CD8-positive, alpha-beta memory T cell (primary cell): ENCODE measurements around the gene ATG2A. TPM values are rescaled to one million over a fixed set of nuclear protein-coding genes. Genes with fewer than 3 reads are reported as not detected.
A peak's percentile ranks its signal among the peaks of the same experiment; 100 is the strongest.

Experiments
- CTCF ChIA-PET: fragments of 350-600 bp; sonication (Branson Sonifier 250); formaldehyde crosslinking; loops from one replicate; lab custom pipeline; 2021; ENCODE audit warnings: antibody characterized with exemption; lab: Charles Lee
- POLR2A ChIA-PET: fragments of 350-600 bp; sonication (Branson Sonifier 250); formaldehyde crosslinking; loops from one replicate; lab custom pipeline; 2021; ENCODE audit warnings: antibody characterized with exemption; lab: Charles Lee
- DNase-seq, 5 donors: peaks; one replicate each; pipeline versions ENCODE4 v3.0.0 to v3.0.0-alpha.2; 2020 to 2022; ENCODE audit warnings: mixed read lengths in 1 of 5
- H3K27ac ChIP-seq: one replicate; pipeline ENCODE4 v1.7.0; 2013; ENCODE audit warnings: low read depth, mild to moderate bottlenecking, low read length, moderate library complexity
- H3K27me3 ChIP-seq: 2 replicates; pipeline ENCODE4 v1.7.0; 2013; ENCODE audit warnings: low read length, mild to moderate bottlenecking; ENCODE audit not compliant: insufficient read depth, poor library complexity, severe bottlenecking
- H3K36me3 ChIP-seq: 2 replicates; pipeline ENCODE4 v1.7.0; 2013; ENCODE audit warnings: mild to moderate bottlenecking, low read length, moderate library complexity; ENCODE audit not compliant: insufficient read depth
- H3K4me1 ChIP-seq: 2 replicates; pipeline ENCODE4 v1.7.0; 2013; ENCODE audit warnings: mild to moderate bottlenecking, low read length, moderate library complexity; ENCODE audit not compliant: insufficient read depth
- H3K4me3 ChIP-seq: 2 replicates; pipeline ENCODE4 v1.7.0; 2013; ENCODE audit warnings: mild to moderate bottlenecking, low read length
- H3K9me3 ChIP-seq: 2 replicates; pipeline ENCODE4 v1.7.0; 2013; ENCODE audit warnings: mild to moderate bottlenecking, low read length
- H3K27ac Mint-ChIP-seq, 8 donors: one replicate each; pipeline ENCODE4 v1.8.0; 2020 to 2021; ENCODE audit warnings: mixed read lengths in 8 of 8, mild to moderate bottlenecking in 6 of 8, inconsistent platforms in 3 of 8, moderate library complexity in 3 of 8
- H3K27me3 Mint-ChIP-seq, 2 donors: one replicate each; pipeline ENCODE4 v1.8.0; 2020 to 2021; ENCODE audit warnings: mixed read lengths in 2 of 2, mild to moderate bottlenecking in 1 of 2, moderate library complexity in 1 of 2
- H3K36me3 Mint-ChIP-seq, 3 donors: one replicate each; pipeline ENCODE4 v1.8.0; 2020 to 2021; ENCODE audit warnings: mixed read lengths in 3 of 3, inconsistent platforms in 1 of 3, mild to moderate bottlenecking in 1 of 3
- H3K4me1 Mint-ChIP-seq, 3 donors: one replicate each; pipeline ENCODE4 v1.8.0; 2020 to 2021; ENCODE audit warnings: mixed read lengths in 3 of 3, inconsistent platforms in 1 of 3, mild to moderate bottlenecking in 1 of 3
- H3K4me3 Mint-ChIP-seq, 7 donors: one replicate each; pipeline ENCODE4 v1.8.0; 2020 to 2021; ENCODE audit warnings: mixed read lengths in 7 of 7, mild to moderate bottlenecking in 6 of 7, moderate library complexity in 4 of 7, inconsistent platforms in 2 of 7
- H3K9me3 Mint-ChIP-seq, 5 donors: one replicate each; pipeline ENCODE4 v1.8.0; 2020 to 2022; ENCODE audit warnings: mixed read lengths in 5 of 5, mild to moderate bottlenecking in 3 of 5, moderate library complexity in 2 of 5, inconsistent platforms in 1 of 5
- polyA plus RNA-seq: library from polyadenylated mRNA; unstranded; fragments of 300-500 nt; fragmentation: Illumina TruSeq; gene quantifications from one replicate; pipeline ENCODE4 v1.2.3, GENCODE V29; 2021
- total RNA-seq, 2 experiments: library from RNA; stranded (reverse); gene quantifications; one replicate each; pipeline ENCODE4 v1.2.3, GENCODE V29; 2021

ATG2A gene
- total and polyA plus RNA-seq, 3 experiments from 2014 or later: 7.6 to 27.0 (median 25.7) TPM

DNA sequence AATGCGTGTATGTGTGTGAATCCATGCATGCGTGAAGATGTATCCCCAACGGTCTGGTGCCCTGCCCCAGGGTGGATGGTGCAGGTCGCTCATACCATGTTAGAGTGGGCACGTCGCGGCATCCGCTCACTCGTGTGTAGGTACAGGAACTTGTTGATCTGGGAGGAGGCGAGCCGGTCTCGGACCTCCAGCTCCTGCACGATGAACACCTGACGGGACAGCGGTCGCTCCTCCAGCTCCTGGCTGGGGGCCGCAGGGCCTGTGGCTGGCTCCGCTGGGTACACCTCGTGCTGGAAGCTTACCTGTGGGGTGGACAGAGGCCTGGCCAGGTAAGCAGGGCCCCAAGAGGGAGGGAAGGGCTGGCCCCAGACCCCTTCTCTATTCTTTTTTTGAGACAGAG lies 18.5 kb downstream of the ATG2A start:
- ChIA-PET CTCF (interaction anchor here (0.8 to 29.6 kb wide), 3 partner anchors 10 to 116 kb away, joined by 3 to 1256 read pairs (median 4); partner anchors contain the start of gene CDC42BPG), POLR2A (no interaction called here)
- DNase-seq: no peak
- Mint-ChIP-seq H3K27me3 (no peaks in the 10 kb centered on the region), H3K36me3 (peaks cover 0 to 71% (median 2%) of the 10 kb centered on the region in 3 donors), H3K4me3 (no peak overlapping the region), H3K9me3 (no peaks in the 10 kb centered on the region), H3K27ac (peak overlapping the region in 1 of 8 donors; percentile 60), H3K4me1 (peaks cover 6 to 16% (median 11%) of the 10 kb centered on the region in 3 donors)
- Histone ChIP-seq H3K9me3 (no peaks in the 10 kb centered on the region), H3K4me1 (peaks cover 14% of the 10 kb centered on the region), H3K4me3 (no peak overlapping the region), H3K27me3 (no peaks in the 10 kb centered on the region), H3K27ac (no peak overlapping the region), H3K36me3 (peaks cover 12% of the 10 kb centered on the region)

DNA sequence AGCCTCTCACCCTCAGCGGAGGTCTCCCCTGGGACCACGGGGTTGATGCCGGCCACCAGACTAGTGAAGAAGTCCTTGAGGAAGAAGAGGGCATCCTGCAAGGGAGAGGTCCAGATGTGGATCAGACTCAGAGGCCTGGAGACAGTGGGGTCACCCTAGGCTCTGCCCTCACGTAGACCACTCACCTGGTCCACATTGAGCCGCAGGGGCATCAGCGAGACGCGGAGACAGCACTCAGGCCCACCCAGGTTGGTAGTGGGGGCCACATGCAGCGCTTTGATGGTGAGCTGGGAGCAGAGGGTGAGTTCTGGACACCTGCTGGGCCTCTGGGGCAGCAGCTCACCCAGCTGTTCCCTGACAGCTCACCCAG lies 18.9 kb downstream of the ATG2A start:
- no peak for DNase-seq

DNA sequence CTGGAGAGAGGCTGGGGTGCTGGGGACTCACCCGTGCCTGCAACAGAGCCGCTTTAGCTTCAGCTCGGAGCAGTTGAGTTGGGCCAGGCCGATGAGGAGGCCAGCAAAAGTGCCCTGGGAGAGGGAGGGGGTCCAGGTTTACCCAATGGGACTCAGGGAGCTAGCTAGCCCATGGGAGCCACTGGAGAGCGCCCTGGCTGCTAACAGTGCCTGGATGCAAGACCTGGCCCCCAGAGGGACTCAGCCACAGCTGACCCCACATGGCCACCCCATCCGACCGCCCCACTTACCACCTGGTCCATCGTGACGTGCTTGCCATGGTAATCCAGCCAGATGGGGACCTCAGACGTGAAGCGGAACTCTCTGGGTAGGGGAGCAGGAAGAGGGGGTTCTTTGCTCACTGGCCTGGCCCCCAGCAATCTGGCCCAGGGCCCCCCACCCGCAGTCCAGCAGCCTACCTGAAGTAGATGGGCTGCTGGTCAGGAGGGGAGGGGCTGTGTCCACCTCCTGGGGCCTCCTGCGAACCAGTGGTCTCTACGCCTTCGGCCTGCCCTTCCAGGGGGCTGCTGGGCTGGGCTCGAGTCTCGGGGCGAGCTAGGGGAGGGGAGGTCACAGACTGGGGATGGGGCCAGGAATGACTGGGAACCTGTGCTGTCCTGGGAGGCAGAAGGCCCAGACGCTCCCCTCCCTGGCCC lies 19.5 kb downstream of the ATG2A start:
- Histone ChIP-seq H3K4me1 (peaks cover 14% of the 10 kb centered on the region), H3K27ac (no peak overlapping the region), H3K27me3 (no peaks in the 10 kb centered on the region), H3K9me3 (no peaks in the 10 kb centered on the region), H3K4me3 (no peak overlapping the region), H3K36me3 (peaks cover 12% of the 10 kb centered on the region)
- H3K27me3 Mint-ChIP-seq: no peaks in the 10 kb centered on the region
- no peak for DNase-seq
- CTCF ChIA-PET: interaction anchor here (1.6 to 29.6 kb wide), 2 partner anchors 43 to 117 kb away, joined by 4 to 1256 read pairs; partner anchors contain the start of gene CDC42BPG
- no peak overlapping the region for H3K27ac Mint-ChIP-seq
- POLR2A ChIA-PET: interaction anchor here (0.7 kb wide), 1 partner anchor 9 kb away, joined by 4 read pairs; no protein-coding TSS in a partner anchor
- peaks cover 6 to 16% (median 11%) of the 10 kb centered on the region in 3 donors for H3K4me1 Mint-ChIP-seq
- peaks cover 0 to 68% (median 2%) of the 10 kb centered on the region in 3 donors for H3K36me3 Mint-ChIP-seq
- no peak overlapping the region for H3K4me3 Mint-ChIP-seq
- H3K9me3 Mint-ChIP-seq: no peaks in the 10 kb centered on the region

More for the DNA sequence above, 18.9 kb downstream of the ATG2A start:
- Mint-ChIP-seq H3K4me3 (no peak overlapping the region), H3K27me3 (no peaks in the 10 kb centered on the region), H3K4me1 (peaks cover 6 to 16% (median 11%) of the 10 kb centered on the region in 3 donors), H3K36me3 (peaks cover 0 to 70% (median 2%) of the 10 kb centered on the region in 3 donors), H3K9me3 (no peaks in the 10 kb centered on the region), H3K27ac (no peak overlapping the region)
- ChIA-PET POLR2A (no interaction called here), CTCF (interaction anchor here (0.8 to 29.6 kb wide), 3 partner anchors 10 to 117 kb away, joined by 3 to 1256 read pairs (median 4); partner anchors contain the start of gene CDC42BPG)
- Histone ChIP-seq H3K36me3 (peaks cover 12% of the 10 kb centered on the region), H3K4me1 (peaks cover 14% of the 10 kb centered on the region), H3K27ac (no peak overlapping the region), H3K4me3 (no peak overlapping the region), H3K9me3 (no peaks in the 10 kb centered on the region), H3K27me3 (no peaks in the 10 kb centered on the region)

DNA sequence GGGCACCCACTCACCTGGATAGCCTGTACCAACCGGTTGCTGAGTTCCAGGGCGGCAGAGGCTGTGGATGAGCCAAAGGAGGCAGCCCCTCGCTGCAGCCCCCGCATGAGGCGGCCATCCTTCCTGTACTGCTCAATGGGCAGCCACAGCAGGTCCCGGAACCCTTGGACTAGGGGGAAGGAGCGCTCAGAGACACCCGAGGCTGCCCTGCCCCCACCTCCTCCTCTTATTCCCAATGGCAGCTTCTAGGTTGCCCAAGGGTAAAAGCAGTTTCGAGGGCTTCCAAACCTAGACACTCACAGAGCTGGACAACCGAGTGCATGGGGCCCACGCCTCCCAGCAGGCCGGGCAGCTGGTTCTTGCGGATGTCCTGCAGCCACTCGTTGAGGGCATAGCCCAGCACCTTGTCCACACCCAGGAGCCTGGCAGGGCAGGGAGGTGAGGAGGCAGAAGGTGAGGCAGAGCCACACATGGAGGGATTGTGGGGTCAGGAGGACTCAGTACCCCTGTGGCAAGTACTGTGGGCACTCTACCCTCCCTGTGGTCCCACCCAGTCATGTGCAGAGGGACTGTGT lies 20.5 kb downstream of the ATG2A start:
- H3K36me3 ChIP-seq: peaks cover 12% of the 10 kb centered on the region
- Mint-ChIP-seq H3K27me3 (no peaks in the 10 kb centered on the region), H3K9me3 (no peaks in the 10 kb centered on the region), H3K4me3 (no peak overlapping the region), H3K4me1 (peaks cover 6 to 14% (median 10%) of the 10 kb centered on the region in 3 donors), H3K27ac (peak overlapping the region in 1 of 8 donors; percentile 46), H3K36me3 (peaks cover 0 to 60% (median 2%) of the 10 kb centered on the region in 3 donors)
- no peak for DNase-seq
- no peak overlapping the region for H3K27ac ChIP-seq
- ChIA-PET CTCF (interaction anchor here (1.3 to 29.6 kb wide), 4 partner anchors 9 to 42 kb away, joined by 3 to 1256 read pairs (median 25); partner anchors contain the start of genes CDC42BPG and EHD1), POLR2A (interaction anchor here (0.7 kb wide), 1 partner anchor 10 kb away, joined by 4 read pairs; no protein-coding TSS in a partner anchor)
- no peaks in the 10 kb centered on the region for H3K9me3 ChIP-seq
- H3K4me1 ChIP-seq: peaks cover 14% of the 10 kb centered on the region
- H3K4me3 ChIP-seq: no peak overlapping the region
- H3K27me3 ChIP-seq: no peaks in the 10 kb centered on the region

DNA sequence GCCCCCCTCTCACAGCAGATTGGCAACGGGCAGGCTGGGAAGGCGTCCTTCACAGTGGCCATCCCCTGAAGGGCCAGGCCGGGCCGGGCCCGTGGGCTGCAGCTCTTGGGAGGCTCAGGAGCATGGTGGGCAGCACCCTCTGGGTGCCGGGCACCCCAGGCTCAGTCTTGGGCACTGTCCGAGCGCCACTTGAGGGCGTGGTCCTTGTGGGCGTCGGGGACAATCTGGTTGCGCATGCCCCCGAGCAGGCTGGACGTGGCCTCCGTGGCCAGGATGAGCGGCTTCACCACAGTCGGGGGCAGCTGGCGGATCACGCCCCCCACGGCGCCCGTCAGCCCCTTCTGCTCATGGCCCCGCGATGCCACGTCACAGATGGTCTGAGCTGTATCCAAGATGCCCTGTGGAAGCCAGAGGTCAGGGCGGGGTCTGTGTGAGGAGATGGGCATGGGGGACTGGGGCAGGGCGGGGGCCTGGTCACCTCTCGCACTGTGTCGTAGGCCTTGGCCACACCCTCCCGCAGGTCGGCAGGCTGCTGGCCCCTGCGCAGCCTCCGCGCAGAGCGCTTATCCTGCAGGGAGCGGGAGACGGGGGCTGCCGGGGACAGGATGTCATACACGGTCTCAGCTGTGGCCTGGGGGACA lies 22.1 kb downstream of the ATG2A start:
- no peak overlapping the region for H3K27ac ChIP-seq
- no peaks in the 10 kb centered on the region for H3K27me3 Mint-ChIP-seq
- H3K27ac Mint-ChIP-seq: peak overlapping the region in 1 of 8 donors; percentile 32
- H3K36me3 ChIP-seq: peaks cover 12% of the 10 kb centered on the region
- H3K9me3 ChIP-seq: no peaks in the 10 kb centered on the region
- ChIA-PET POLR2A (interaction anchor here (0.6 to 2.1 kb wide), 4 partner anchors 16 to 263 kb away, joined by 3 to 19 read pairs (median 3); partner anchors contain the start of genes CDC42BPG and EHD1), CTCF (interaction anchor here (0.5 to 29.6 kb wide), 15 partner anchors 10 to 148 kb away, joined by 3 to 1256 read pairs (median 6); partner anchors contain the start of genes CDC42BPG and EHD1)
- no peak overlapping the region for H3K4me3 Mint-ChIP-seq
- H3K4me1 ChIP-seq: peaks cover 5% of the 10 kb centered on the region
- DNase-seq: no peak
- no peaks in the 10 kb centered on the region for H3K27me3 ChIP-seq
- peaks cover 0 to 47% (median 0%) of the 10 kb centered on the region in 3 donors for H3K36me3 Mint-ChIP-seq
- peaks cover under 1 to 5% (median 2%) of the 10 kb centered on the region in 3 donors for H3K4me1 Mint-ChIP-seq
- H3K4me3 ChIP-seq: no peak overlapping the region
- H3K9me3 Mint-ChIP-seq: no peaks in the 10 kb centered on the region

DNA sequence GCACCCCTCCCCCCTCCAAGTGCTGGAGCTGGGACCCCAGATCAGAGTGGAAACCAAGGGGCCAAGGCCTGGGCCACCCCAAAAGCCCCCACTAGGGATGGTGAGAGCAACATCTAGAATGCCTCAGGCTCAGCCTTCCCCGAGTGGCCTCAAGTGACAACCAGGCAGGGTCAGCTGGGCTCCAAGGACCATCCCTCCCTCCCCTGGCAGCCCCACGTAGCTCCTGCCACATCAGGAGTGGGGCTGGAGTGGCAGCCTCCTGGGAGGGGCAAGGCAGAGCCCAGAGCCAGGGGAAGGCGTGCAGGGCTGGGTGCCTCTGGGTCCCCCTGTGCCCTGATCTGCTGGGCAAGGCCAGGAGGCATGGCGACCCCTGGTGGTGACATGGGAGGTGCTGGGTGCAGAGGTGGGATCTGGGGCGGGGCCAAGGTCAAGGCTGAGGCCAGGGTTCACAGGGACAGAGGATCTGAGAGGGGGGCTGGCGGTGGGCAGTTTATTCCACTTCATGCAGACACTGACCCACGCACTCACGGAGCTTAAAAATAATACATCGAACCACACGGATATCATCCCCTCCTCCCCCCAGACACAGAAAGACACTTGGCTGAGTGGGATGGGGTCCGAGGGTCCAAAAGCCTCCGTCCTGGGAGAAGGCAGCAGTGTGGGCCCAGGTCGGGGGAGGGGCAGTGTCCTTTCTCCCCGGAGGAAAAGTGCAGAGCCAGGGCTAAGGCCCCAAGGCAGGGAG lies 22.8 kb downstream of the ATG2A start:
- H3K4me3 Mint-ChIP-seq: no peak overlapping the region
- Histone ChIP-seq H3K36me3 (peaks cover 12% of the 10 kb centered on the region), H3K4me1 (no peaks in the 10 kb centered on the region), H3K4me3 (no peak overlapping the region), H3K9me3 (no peaks in the 10 kb centered on the region), H3K27ac (no peak overlapping the region), H3K27me3 (no peaks in the 10 kb centered on the region)
- H3K4me1 Mint-ChIP-seq: peaks cover 0 to 4% (median 2%) of the 10 kb centered on the region in 3 donors
- ChIA-PET POLR2A (interaction anchor here (0.8 to 2.1 kb wide), 7 partner anchors 16 to 50 kb away, joined by 3 to 19 read pairs (median 3); partner anchors contain the start of genes CDC42BPG and EHD1), CTCF (interaction anchor here (0.5 to 29.6 kb wide), 18 partner anchors 9 to 443 kb away, joined by 3 to 1256 read pairs (median 5); partner anchors contain the start of genes CDC42BPG and EHD1)
- peak overlapping the region in 2 of 8 donors; percentile 20 to 22 for H3K27ac Mint-ChIP-seq
- H3K36me3 Mint-ChIP-seq: peaks cover 0 to 40% (median 0%) of the 10 kb centered on the region in 3 donors
- no peaks in the 10 kb centered on the region for H3K27me3 Mint-ChIP-seq
- H3K9me3 Mint-ChIP-seq: no peaks in the 10 kb centered on the region
- peak; percentile 82 to 93 (median 87) for DNase-seq
